Lung microvascular endothelial cell (primary cell): ENCODE data around the gene GDPD3. TPM values are rescaled to one million over a fixed set of nuclear protein-coding genes. Genes with fewer than 3 reads are reported as not detected.

ENCODE experiments used
- DNase-seq, 2 donors: peaks; one replicate each; pipeline versions ENCODE4 v3.0.0 to v3.0.0-alpha.2; 2010; ENCODE audit warnings: low read depth in 2 of 2
- total RNA-seq: library from RNA; depleted of rRNA; stranded (reverse); fragments of >200 nt; gene quantifications from 2 replicates; pipeline ENCODE4 v1.2.1, GENCODE V29; 2014

GDPD3 gene
- total RNA-seq, 1 donor from 2014 or later, result 1.4 TPM

GRCh38 chr16:30078744-30079143 lies 34.6 kb downstream of the GDPD3 start:
- DNase-seq, result no peak

- no peak for DNase-seq
Observed at GRCh38 chr16:30077656-30078055, 35.7 kb downstream of the GDPD3 start.

DNA sequence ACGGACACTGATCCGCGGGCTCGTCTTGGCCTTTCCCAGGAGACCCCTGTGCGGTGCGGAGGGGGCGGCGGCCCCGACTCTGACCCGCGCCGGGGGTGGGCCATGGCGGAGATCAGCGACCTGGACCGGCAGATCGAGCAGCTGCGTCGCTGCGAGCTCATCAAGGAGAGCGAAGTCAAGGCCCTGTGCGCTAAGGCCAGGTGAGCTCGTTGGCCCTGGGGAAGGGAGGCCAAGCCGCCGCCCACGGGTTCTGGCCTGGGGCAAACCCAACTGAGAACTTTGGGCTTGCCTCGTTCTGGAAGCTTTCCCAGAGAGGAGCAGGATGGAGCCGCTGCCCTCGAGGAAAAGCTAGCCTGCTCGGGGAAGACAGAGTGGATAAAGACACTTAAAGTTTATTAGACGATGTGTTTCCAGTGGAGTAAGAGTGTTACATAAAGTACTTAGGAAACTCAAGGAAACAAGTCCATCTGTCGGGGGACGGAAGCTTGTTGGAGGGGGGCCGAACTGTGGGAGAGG lies 37.0 kb downstream of the GDPD3 start:
- peak in 1 of 2 donors; percentile 36 for DNase-seq

GRCh38 chr16:30075503-30076275 lies 37.6 kb downstream of the GDPD3 start, which contains the start of gene PPP4C:
Gene PPP4C (plus strand): TSS chr16:30075994. CDS start chr16:30076378, 384 bp downstream.
- DNase-seq, result peak; percentile 92

- DNase-seq, result no peak
Observed at GRCh38 chr16:30070490-30070889, 42.8 kb downstream of the GDPD3 start.

DNA sequence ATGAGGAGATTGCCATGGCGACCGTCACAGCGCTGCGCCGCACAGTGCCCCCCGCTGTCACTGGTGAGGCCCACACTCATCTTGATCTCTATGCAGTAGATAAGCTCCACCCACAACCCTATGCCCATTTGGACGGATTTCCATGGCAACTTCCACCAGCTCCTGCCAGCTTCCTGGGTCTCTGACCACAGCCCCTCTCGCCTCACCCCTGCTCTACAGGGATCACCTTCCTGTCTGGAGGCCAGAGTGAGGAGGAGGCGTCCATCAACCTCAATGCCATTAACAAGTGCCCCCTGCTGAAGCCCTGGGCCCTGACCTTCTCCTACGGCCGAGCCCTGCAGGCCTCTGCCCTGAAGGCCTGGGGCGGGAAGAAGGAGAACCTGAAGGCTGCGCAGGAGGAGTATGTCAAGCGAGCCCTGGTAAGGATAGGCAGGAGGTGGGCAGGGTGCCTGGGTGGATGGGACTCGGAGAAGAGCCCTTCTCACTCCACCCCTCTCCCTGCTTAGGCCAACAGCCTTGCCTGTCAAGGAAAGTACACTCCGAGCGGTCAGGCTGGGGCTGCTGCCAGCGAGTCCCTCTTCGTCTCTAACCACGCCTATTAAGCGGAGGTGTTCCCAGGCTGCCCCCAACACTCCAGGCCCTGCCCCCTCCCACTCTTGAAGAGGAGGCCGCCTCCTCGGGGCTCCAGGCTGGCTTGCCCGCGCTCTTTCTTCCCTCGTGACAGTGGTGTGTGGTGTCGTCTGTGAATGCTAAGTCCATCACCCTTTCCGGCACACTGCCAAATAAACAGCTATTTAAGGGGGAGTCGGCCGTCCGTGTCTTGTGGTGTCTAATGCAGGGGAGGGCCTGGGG lies 43.5 kb downstream of the GDPD3 start:
- no peak for DNase-seq

- peak; percentile 43 to 66 for DNase-seq
Observed at GRCh38 chr16:30068750-30069610, 44.4 kb downstream of the GDPD3 start.

DNA sequence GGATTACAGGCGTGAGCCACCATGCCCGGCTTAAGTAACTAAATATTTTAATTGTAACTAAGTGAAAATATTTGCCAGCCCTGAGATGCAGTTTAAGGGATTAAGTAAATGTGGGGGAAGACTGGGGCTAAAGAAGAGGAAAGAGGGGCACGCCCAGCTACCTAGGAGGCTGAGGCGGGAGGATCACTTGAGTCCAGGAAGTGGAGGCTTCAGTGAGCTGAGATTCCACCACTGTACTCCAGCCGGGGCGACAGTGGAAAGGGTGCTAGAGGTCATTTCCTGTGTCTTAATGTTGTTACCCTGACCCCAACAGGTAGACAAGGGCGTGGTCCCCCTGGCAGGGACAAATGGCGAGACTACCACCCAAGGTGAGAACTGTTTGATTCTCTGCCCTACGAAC lies 45.0 kb downstream of the GDPD3 start:
- DNase-seq, result no peak

- DNase-seq, result no peak
Observed at GRCh38 chr16:30067584-30067916, 45.8 kb downstream of the GDPD3 start.

DNA sequence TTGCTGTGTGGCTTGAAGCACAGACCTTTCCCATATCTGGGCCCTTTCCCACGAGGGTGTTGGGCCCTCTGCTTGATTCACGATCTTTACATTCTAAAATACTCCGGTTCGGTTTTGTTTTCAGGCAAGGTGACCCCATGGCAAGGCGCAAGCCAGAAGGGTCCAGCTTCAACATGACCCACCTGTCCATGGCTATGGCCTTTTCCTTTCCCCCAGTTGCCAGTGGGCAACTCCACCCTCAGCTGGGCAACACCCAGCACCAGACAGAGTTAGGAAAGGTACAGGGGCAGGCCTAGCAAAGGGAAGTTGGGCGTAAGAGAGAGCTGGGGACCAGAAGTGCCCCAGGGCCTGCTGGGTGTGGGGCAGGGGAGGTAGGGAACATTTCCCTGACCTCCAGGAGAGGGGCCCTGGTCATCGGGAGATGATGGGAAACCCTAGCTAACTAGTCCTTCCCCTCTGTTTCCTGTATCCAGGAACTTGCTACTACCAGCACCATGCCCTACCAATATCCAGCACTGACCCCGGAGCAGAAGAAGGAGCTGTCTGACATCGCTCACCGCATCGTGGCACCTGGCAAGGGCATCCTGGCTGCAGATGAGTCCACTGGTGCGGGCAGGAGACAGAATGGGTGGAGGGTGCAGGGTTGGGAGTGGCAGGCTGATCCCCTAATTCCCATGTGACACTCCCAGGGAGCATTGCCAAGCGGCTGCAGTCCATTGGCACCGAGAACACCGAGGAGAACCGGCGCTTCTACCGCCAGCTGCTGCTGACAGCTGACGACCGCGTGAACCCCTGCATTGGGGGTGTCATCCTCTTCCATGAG lies 46.4 kb downstream of the GDPD3 start:
- DNase-seq, result peak in 1 of 2 donors; percentile 29

GRCh38 chr16:30065943-30066760 lies 47.2 kb downstream of the GDPD3 start:
- peak; percentile 65 to 72 for DNase-seq

- peak; percentile 99 for DNase-seq
Observed at GRCh38 chr16:30065102-30065942, 48.0 kb downstream of the GDPD3 start, which contains the start of gene ALDOA. Gene ALDOA (plus strand): TSS chr16:30065760. CDS start chr16:30066898, 1,138 bp downstream.

- no peak for DNase-seq
Observed at GRCh38 chr16:30064729-30065101, 48.6 kb downstream of the GDPD3 start.

GRCh38 chr16:30063893-30064728 lies 49.2 kb downstream of the GDPD3 start:
- DNase-seq, result peak; percentile 52 to 55

GRCh38 chr16:30063278-30063892 lies 50.0 kb downstream of the GDPD3 start:
- DNase-seq, result no peak

DNA sequence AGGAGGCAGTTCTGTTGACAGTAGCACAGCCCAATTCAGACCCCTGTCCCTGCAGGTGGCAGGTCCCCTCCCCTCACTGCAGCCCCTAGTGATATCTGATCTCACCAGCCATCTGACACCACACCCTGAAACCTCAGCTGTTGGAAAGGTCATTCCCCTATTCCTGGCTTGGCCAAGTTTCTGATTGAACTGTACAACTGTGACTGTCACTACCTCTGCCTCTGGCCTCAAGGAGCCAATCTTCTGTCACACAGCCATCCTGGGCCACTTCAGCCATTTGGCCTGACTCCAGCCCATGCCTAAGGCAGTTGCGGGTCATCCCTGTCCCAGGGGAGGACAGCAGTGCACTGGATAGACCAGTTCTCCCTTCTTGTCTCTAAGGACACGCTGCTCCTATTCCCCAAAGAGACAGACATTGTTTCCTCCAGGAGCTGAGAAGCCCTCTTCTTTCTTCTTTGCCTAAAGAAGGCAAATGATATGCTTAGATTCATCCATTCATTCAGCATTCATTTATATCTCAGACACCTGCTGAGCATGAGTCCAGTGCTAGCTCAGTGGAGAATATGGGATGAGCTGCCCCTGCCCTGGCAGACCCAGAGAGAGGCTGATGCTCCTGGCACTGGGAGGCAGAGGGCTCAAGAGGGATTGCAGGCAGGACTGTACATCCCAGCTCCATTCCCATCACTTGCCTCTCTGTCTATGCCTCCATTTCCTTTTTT lies 52.3 kb downstream of the GDPD3 start:
- no peak for DNase-seq

DNA sequence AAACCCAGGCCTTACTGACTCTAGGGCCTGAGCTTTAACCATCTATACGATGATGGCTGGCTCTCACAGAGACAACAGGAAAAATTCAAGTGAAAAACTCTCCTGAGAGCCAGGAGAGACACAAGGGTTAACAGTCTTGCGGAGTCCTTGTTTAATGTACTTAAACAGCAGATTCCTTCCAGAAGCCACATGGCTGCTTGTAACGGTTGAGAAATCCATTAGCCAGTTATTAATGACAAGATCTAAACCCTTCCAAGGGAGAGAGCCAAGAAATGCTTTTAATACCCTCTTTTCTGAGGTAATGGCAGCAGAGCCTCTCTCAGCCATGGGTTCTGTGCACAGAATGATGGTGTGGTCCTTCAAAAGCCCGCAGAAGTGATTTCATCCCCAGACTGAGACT lies 53.0 kb downstream of the GDPD3 start:
- no peak for DNase-seq
